ENCODE data around the gene IGSF11. TPM values are rescaled to one million over a fixed set of nuclear protein-coding genes. Genes with fewer than 3 reads are reported as not detected.

IGSF11 gene
- total and polyA plus RNA-seq, 2 donors (not counting 1 experiment from before 2014, with no cell fraction given), result not detected

DNA sequence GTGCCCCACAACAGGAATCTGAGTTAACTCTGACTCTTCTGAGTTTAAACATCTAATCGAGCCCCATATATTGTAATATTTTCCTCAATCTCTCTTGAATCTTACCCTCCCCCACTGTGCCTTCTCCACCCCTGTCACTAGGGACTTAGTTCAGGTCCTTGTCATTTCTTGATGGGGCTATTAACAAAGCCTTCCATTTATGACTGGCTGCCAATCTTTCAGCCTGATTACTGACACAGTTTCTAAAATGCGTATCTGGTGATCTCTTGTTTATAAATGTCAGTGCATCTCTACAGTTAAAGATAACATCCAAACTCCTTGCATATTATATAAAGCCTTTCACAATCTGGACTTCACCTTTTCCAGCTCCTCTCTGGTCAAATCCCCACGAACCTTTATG lies 124.3 kb downstream of the IGSF11 start:
- Histone ChIP-seq H3K4me1 (ENCODE audit: control insufficient read depth in 2 of 2, insufficient read depth in 2 of 2, low read length in 2 of 2) (no peaks in the 10 kb centered on the region), H3K79me2 (ENCODE audit: control insufficient read depth, insufficient read depth, low read length) (no peaks in the 10 kb centered on the region), H3K4me3 (ENCODE audit: control extremely low read depth in 1 of 5, extremely low read depth in 1 of 5, insufficient read depth in 1 of 5, low read depth in 2 of 5, low read length in 4 of 5) (no peak overlapping the region), H3K27me3 (replicated peaks in 1 of 4; ENCODE audit: control extremely low read depth in 1 of 4, control insufficient read depth in 3 of 4, insufficient read depth in 4 of 4, low read length in 3 of 4) (peaks cover 0 to 6% (median 1%) of the 10 kb centered on the region in 4 experiments), H3K36me3 (replicated peaks in 1 of 2; ENCODE audit: control extremely low read depth in 1 of 2, control insufficient read depth in 1 of 2, extremely low read depth in 1 of 2, insufficient read depth in 2 of 2, low read length in 1 of 2) (no peaks in the 10 kb centered on the region), H3K9me3 (ENCODE audit: control extremely low read depth in 1 of 3, control insufficient read depth in 2 of 3, insufficient read depth in 1 of 3, low read length in 2 of 3) (peaks cover 0 to 1% (median 0%) of the 10 kb centered on the region in 3 donors), H4K20me1 (ENCODE audit: control insufficient read depth, insufficient read depth, low read length, poor library complexity, severe bottlenecking) (no peaks in the 10 kb centered on the region), H3K4me2 (replicated peaks; ENCODE audit: low read depth, low read length, poor library complexity, severe bottlenecking) (no peak overlapping the region), H2AFZ (ENCODE audit: insufficient read depth, low read depth, low read length, poor library complexity, severe bottlenecking) (no peak overlapping the region), H3K27ac (ENCODE audit: low read length in 2 of 2) (no peak overlapping the region), H3K9ac (ENCODE audit: low read length) (no peak overlapping the region)
- Mint-ChIP-seq H3K4me1 (no peaks in the 10 kb centered on the region), H3K27ac (no peak overlapping the region), H3K9me3 (ENCODE audit: insufficient read depth) (no peaks in the 10 kb centered on the region), H3K4me3 (no peak overlapping the region), H3K27me3 (peaks cover 20% of the 10 kb centered on the region)
- DNase-seq, result no peak
- 78% methylated on average over 3 of the region's 3 CpGs for WGBS (ENCODE audit: insufficient coverage)
- TF ChIP-seq, protein P1, sequence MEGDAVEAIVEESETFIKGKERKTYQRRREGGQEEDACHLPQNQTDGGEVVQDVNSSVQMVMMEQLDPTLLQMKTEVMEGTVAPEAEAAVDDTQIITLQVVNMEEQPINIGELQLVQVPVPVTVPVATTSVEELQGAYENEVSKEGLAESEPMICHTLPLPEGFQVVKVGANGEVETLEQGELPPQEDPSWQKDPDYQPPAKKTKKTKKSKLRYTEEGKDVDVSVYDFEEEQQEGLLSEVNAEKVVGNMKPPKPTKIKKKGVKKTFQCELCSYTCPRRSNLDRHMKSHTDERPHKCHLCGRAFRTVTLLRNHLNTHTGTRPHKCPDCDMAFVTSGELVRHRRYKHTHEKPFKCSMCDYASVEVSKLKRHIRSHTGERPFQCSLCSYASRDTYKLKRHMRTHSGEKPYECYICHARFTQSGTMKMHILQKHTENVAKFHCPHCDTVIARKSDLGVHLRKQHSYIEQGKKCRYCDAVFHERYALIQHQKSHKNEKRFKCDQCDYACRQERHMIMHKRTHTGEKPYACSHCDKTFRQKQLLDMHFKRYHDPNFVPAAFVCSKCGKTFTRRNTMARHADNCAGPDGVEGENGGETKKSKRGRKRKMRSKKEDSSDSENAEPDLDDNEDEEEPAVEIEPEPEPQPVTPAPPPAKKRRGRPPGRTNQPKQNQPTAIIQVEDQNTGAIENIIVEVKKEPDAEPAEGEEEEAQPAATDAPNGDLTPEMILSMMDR (IDR thresholded peaks at IDR 0.05), result no peak
- no peak for TF ChIP-seq EZH2 (IDR thresholded peaks at IDR 0.05; ENCODE audit: borderline replicate concordance, insufficient read depth, low read depth, low read length, poor library complexity, severe bottlenecking)
- ChIA-PET CTCF (no interaction called here), POLR2A (no interaction called here)
- ATAC-seq (ENCODE audit: low read depth), result no peak
- intact Hi-C loops (cut with micrococcal nuclease), result no loop called here

DNA sequence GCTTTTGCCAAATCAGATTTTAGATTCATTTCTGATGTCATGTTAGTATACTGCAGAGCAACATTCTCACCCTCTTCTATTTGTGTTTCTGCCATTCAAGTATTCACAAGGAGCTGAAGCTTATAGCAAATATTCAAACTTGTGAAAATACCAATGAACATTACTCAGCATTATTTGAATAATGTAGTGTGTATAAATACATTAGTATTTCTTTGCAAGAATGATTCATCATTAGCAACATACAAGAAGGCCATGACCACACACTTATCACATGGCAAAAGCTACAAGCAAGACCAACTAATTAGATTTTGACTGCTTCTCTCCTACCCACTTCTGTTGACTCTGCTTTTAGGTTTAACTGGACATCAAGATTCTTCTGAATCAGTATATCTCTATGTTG lies 124.9 kb downstream of the IGSF11 start:
- Mint-ChIP-seq H3K27ac (no peak overlapping the region), H3K9me3 (ENCODE audit: insufficient read depth) (no peaks in the 10 kb centered on the region), H3K4me1 (no peaks in the 10 kb centered on the region), H3K4me3 (no peak overlapping the region), H3K27me3 (peaks cover 20% of the 10 kb centered on the region)
- Histone ChIP-seq H3K27me3 (replicated peaks in 1 of 4; ENCODE audit: control extremely low read depth in 1 of 4, control insufficient read depth in 3 of 4, insufficient read depth in 4 of 4, low read length in 3 of 4) (peaks cover 0 to 6% (median 1%) of the 10 kb centered on the region in 4 experiments), H3K27ac (ENCODE audit: low read length in 2 of 2) (no peak overlapping the region), H3K4me2 (replicated peaks; ENCODE audit: low read depth, low read length, poor library complexity, severe bottlenecking) (no peak overlapping the region), H3K36me3 (replicated peaks in 1 of 2; ENCODE audit: control extremely low read depth in 1 of 2, control insufficient read depth in 1 of 2, extremely low read depth in 1 of 2, insufficient read depth in 2 of 2, low read length in 1 of 2) (no peaks in the 10 kb centered on the region), H3K9ac (ENCODE audit: low read length) (no peak overlapping the region), H3K79me2 (ENCODE audit: control insufficient read depth, insufficient read depth, low read length) (no peaks in the 10 kb centered on the region), H3K4me3 (ENCODE audit: control extremely low read depth in 1 of 5, extremely low read depth in 1 of 5, insufficient read depth in 1 of 5, low read depth in 2 of 5, low read length in 4 of 5) (no peak overlapping the region), H3K4me1 (ENCODE audit: control insufficient read depth in 2 of 2, insufficient read depth in 2 of 2, low read length in 2 of 2) (no peaks in the 10 kb centered on the region), H3K9me3 (ENCODE audit: control extremely low read depth in 1 of 3, control insufficient read depth in 2 of 3, insufficient read depth in 1 of 3, low read length in 2 of 3) (peaks cover 0 to 1% (median 0%) of the 10 kb centered on the region in 3 donors), H4K20me1 (ENCODE audit: control insufficient read depth, insufficient read depth, low read length, poor library complexity, severe bottlenecking) (no peaks in the 10 kb centered on the region), H2AFZ (ENCODE audit: insufficient read depth, low read depth, low read length, poor library complexity, severe bottlenecking) (no peak overlapping the region)
- ATAC-seq (ENCODE audit: low read depth) (no peak), DNase-seq (no peak)
- POLR2A ChIA-PET, result no interaction called here
- TF ChIP-seq, protein P1 (IDR thresholded peaks at IDR 0.05), result no peak
- intact Hi-C loops (cut with micrococcal nuclease), result no loop called here
- CTCF ChIA-PET, result no interaction called here
